ENCODE data around the gene CLCNKA.

DNA sequence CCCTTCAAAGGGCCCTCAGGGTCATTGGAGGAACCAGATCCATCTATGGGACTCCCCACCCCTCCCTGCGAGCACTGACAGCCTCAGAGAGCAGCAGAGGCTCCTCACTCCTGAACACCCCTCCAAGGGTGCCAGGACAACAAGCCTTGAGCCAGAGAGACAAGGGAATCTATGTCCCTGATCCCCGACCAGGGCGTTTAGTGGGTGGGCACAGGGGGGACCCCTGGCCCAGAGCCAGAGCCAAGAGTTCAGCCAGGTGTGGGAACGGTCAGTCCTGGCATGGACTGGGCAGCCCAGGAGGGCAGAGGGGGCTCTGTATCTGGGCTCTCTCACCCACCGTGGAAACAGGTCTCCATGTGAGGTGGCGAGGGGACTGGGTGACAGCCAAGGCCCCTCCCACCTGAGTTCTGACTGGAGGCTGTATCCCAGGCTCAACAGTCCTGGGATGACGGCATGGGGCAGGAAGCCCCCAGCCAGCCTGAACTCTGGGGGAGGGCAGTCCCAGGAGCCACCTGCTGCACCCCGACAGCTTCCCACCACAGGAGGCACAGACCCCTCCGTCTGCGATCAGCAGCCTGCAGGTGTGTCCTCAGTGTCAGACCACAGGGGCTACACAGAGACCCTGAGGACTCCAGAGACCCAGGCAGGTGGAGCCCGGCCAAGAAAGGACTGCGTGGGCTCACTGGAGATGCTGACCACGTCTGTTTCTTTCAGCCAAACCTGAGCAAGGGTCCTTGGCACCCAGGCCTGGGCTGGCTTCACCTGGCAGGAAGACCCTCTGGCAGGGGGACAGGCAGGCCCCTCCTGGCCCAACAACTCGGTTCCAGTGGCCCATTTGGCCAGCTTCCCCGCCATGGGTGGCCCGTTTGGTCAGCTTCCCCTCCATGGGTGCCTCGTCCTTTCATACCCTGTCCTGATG is 29.0 kb upstream of the CLCNKA start:
- TF ChIP-seq SP1 (IDR thresholded peaks at IDR 0.05) (no peak), YY1 (IDR thresholded peaks at IDR 0.05) (no peak), TAF1 (conservative IDR thresholded peaks at IDR 0.05) (no peak)
- TF ChIP-seq, protein P1, sequence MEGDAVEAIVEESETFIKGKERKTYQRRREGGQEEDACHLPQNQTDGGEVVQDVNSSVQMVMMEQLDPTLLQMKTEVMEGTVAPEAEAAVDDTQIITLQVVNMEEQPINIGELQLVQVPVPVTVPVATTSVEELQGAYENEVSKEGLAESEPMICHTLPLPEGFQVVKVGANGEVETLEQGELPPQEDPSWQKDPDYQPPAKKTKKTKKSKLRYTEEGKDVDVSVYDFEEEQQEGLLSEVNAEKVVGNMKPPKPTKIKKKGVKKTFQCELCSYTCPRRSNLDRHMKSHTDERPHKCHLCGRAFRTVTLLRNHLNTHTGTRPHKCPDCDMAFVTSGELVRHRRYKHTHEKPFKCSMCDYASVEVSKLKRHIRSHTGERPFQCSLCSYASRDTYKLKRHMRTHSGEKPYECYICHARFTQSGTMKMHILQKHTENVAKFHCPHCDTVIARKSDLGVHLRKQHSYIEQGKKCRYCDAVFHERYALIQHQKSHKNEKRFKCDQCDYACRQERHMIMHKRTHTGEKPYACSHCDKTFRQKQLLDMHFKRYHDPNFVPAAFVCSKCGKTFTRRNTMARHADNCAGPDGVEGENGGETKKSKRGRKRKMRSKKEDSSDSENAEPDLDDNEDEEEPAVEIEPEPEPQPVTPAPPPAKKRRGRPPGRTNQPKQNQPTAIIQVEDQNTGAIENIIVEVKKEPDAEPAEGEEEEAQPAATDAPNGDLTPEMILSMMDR (IDR thresholded peaks at IDR 0.05; ENCODE audit: low read depth, low read length, missing input control): no peak
